Eye (tissue), 1 donor: Measurements from ENCODE around the gene OR52D1.

Experiments
- DNase-seq: peaks from one replicate; pipeline ENCODE4 v3.0.0-alpha.2; 2015

Gene OR52D1

DNA sequence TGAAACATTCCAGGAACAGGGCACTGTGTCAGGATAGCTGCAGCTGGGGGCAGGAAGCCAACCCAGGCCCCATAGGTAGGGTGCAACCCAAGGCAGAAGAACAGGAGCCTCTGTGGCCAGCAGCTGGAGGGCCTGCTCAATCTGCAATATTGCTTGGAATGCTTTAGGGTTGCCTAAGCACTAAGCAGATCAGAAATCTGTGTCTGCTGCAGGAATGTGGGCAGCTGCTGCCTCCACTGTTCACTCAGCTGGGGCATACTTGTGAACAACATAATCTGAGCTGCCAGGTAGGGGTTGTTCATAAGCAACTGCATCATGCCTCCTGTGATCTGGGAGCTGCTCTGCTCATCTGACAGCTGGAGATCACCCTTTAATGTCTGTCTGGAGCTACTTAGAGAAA lies 26.4 kb downstream of the OR52D1 start:
- no peak for DNase-seq

DNA sequence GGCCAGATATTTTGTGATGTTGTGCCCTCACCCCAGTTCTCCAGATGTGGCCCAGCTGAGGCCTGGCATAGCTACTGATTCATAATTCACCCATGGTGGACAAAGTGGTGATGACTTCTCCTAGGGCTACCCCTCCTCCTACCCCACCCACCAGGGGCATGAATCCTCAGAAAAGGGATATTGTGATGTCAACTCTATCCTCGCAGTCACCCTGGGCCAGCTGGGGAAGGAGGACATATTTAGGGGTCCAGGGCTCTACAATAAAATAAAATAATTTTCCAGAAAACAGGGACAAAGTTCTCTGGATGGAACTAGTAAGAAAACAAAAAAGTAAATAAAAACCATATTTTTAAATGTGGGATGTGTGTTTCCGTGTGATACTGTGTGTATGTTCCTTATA lies 28.1 kb downstream of the OR52D1 start, which contains the start of gene UBQLNL:
Gene UBQLNL, minus strand, starts transcription at position 101 of the 400 bp plus-strand sequence. CDS start 258 bp downstream, outside the sequence.
- DNase-seq, result no peak

DNA sequence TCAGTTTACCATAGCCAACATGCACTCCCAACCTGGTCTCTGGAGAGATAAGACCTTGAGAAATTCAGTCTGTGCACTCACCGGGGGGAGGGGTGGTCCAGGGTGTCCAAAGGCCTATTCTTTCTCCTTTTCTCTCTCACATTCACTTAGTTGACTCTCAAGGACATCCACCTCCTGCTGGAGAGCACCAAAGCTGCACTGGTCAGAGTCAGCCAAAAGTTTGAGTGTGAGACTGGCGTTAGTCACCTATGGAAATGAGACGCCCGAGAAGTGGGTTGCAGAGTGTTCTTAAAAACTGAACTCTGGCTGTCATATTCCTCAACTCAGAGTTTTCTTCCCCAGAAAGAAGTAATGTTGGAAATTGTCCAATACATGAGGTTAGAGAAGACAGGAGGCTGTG lies 33.1 kb downstream of the OR52D1 start:
- no peak for DNase-seq

DNA sequence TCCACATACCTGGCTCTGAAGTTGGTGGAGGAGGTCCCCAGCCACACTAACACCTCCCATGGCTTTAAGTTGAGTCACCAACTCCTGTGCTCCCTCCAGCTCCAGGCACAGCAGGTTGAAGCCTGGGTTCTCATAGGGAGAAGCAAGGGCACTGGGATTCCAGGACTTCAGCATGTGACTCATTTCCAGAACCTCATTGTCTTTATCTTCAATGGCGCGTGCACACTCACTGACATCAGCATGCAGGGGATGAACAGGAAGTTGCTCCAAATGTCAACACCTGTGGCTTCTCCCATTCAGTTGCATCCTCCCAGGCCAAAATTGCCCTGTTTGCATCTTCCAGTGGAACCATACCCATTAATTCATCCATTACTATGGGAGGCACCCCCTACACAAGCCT lies 33.8 kb downstream of the OR52D1 start:
- no peak for DNase-seq

DNA sequence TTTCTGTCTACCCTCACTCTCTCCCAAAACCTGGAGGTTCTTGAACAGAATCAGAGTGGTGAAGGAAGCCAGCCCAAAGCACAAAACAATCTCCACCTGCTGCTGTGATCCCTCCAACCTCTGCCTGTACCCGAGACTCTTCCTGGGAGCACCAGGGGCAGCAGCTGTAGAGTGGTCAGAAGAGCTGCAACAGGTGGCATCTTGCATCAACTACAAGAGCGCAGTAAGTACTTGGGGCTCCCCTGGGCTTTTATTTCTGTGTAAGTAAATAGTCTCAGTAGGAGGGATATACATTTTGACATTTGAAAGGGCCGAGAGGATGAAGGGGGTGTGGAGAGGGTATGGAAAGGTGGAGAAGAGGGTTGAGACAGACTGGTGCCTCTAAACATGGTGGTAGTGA lies 36.3 kb downstream of the OR52D1 start:
- no peak for DNase-seq

DNA sequence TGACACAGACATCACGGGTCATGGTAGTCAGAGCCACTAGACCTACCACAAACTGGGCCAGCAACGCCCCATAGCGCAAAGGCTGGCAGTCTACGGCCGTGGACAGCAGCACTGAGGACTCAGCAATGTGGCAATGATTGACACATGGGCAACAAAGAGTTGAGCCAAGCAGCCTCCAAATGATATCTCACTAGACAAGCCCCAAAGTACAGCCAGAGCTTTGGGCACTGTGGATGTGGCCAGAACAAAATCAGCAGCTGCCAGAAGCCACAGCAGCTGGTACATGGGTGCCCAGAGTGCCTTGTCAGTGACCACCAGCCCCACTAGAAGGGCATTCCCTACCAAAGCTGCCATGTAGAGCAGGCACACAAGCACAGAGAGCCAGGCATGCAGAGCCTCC lies 39.2 kb downstream of the OR52D1 start:
- DNase-seq, result no peak

DNA sequence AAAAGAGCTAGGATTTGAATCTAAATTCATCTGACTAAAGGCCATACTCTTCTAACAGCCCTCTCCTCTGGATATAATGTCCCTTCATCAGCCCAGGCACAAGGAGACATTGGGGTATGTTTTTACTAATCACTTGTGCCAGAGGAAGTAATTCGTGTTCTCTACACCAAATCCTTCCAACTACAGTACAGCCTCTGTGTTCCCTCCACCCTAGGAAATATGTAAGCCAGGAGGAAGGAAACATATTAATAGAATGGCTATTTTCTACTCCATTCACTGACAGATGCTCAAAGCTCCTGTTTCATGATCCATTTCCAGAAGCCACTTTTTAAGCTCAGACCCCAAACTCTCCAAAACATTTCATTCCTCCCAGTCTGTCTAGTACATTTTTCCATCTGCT lies 40.0 kb downstream of the OR52D1 start:
- DNase-seq, result no peak

DNA sequence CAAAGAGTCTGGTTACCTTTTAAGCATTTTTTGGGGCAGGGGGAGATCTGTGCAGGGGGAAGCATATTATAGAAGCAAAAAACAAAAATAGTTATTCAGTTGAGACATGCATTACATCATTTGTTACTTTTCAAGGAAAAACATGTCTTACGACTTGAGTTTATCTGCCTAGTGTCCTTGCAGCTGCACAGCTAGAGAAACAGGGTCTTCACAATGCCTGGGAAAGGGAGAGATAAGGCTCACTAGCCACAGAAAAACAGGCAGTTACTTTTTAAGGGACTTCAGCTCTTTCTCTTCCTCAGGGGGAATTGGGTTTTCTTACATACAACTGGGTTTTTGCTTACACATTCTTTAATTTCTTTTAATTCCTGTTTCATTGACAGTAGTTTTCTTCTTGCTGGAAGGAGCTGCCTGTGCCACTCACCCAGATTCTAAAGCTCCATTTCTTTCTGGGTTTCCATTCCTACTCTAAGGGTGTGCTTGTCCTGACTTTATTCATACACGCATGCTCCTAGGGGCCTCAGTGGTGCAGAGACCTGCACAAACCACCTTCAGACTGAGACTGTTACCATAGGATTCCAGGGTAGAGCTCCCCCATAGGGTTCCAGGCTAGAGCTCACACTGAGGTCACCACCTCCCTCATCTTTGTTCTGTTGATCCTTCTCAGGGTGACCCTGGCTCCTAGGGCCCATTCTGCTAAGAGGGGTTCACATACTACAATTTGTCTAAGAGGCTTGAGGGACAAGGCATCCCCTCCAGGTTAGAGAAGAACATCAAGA lies 42.8 kb downstream of the OR52D1 start:
- DNase-seq, result no peak

DNA sequence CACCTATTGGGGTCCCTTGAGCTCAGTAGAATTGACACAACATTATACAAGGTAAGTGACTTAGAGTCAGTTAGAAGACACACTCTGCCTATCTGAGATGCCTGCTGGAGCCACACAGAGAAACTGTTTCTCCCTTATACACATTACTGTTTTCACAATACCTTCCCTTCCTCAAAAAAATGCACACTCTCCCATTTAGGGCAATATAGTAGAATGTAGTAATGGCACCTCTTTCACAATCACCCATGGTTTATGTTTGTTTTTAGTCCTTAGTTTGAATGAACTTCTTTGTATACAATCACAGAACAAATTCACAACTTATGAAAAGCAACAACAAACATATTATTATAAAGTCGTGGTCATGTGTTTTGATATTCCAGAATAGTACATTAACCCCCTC lies 45.6 kb downstream of the OR52D1 start:
- no peak for DNase-seq

DNA sequence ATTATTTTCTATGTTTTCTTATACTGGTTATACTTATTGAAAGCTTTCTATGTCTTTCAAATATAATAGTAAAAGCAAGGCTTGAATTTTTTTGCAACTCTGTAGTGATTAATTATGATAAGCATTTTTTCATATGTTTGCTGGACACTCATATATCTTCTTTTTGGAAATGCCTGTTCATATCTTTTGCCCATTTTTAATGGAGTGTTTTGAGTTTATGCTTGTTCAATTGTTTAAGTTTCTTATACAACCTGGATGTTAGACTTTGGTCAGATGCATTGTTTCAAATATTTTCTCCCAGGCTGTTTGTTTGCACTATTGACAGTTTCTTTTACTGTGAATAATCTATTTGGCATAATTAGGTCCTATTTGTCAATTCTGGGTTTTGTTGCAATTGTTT lies 48.0 kb downstream of the OR52D1 start:
- no peak for DNase-seq
